GM19023 (cell line): ENCODE measurements around the gene TMCC2.
"Not testable (repeated sequence)": the region's sequence is repeated elsewhere in the genome, so short reads cannot be mapped to it uniquely, and the experiment has no call there.

Experiments used
- ATAC-seq: cut with Tn5 transposase; IDR thresholded peaks from one replicate; pipeline ENCODE4 v1.9.1; 2021; ENCODE audit warnings: mild to moderate bottlenecking, moderate library complexity; ENCODE audit not compliant: unreplicated experiment

Gene TMCC2

GRCh38 chr1:205275916-205276688, 48.4 kb downstream of the TMCC2 start:
- ATAC-seq, result no peak

- ATAC-seq, result no peak
Observed at GRCh38 chr1:205276689-205277065, 48.9 kb downstream of the TMCC2 start.

- ATAC-seq, result no peak
Observed at GRCh38 chr1:205279986-205280385, 52.2 kb downstream of the TMCC2 start.

- not testable (repeated sequence) for ATAC-seq
Observed at GRCh38 chr1:205280666-205281395, 53.1 kb downstream of the TMCC2 start.

- no peak for ATAC-seq
Observed at GRCh38 chr1:205283270-205284147, 55.8 kb downstream of the TMCC2 start.

GRCh38 chr1:205284420-205285144, 56.8 kb downstream of the TMCC2 start:
- no peak for ATAC-seq

GRCh38 chr1:205285381-205286101, 57.8 kb downstream of the TMCC2 start:
- ATAC-seq, result peak; percentile 42

GRCh38 chr1:205286335-205286950, 58.7 kb downstream of the TMCC2 start:
- no peak for ATAC-seq

GRCh38 chr1:205287076-205287475, 59.3 kb downstream of the TMCC2 start:
- ATAC-seq, result no peak

GRCh38 chr1:205287767-205288559, 60.2 kb downstream of the TMCC2 start:
- ATAC-seq, result peak; percentile 77

GRCh38 chr1:205291596-205291995, 63.9 kb downstream of the TMCC2 start:
- ATAC-seq, result no peak

GRCh38 chr1:205293350-205294074, 65.8 kb downstream of the TMCC2 start:
- no peak for ATAC-seq

- no peak for ATAC-seq
Observed at GRCh38 chr1:205294175-205294917, 66.6 kb downstream of the TMCC2 start.

GRCh38 chr1:205294934-205295333, 67.2 kb downstream of the TMCC2 start:
- ATAC-seq, result no peak

- ATAC-seq, result no peak
Observed at GRCh38 chr1:205296154-205296553, 68.4 kb downstream of the TMCC2 start.

- ATAC-seq, result not testable (repeated sequence)
Observed at GRCh38 chr1:205297546-205298177, 69.9 kb downstream of the TMCC2 start.
